Astrocyte (in vitro differentiated cells and primary cell): ENCODE measurements around the gene SPOPL. TPM values are rescaled to one million over a fixed set of nuclear protein-coding genes. Genes with fewer than 3 reads are reported as not detected.

Experiments used
- DNase-seq: peaks from one replicate; pipeline ENCODE4 v3.0.0-alpha.2; 2010; ENCODE audit warnings: low read depth
- FAIRE-seq: peaks from 2 replicates; lab custom pipeline; 2011; peaks lifted over from hg19 to GRCh38; lab: Jason Lieb, UNC
- H2AFZ ChIP-seq: 2 replicates; pipeline ENCODE4 v1.6.0; 2012; ENCODE audit warnings: low read depth, low read length, inconsistent platforms
- H3K27ac ChIP-seq: 2 replicates; pipeline ENCODE4 v1.5.1; 2011; ENCODE audit warnings: low read depth, low read length, inconsistent platforms
- H3K27me3 ChIP-seq: 2 replicates; pipeline ENCODE4 v1.6.0; 2011; ENCODE audit warnings: low read length, inconsistent platforms; ENCODE audit not compliant: insufficient read depth
- H3K36me3 ChIP-seq: 2 replicates; pipeline ENCODE4 v1.5.1; 2011; ENCODE audit warnings: low read length, inconsistent platforms; ENCODE audit not compliant: insufficient read depth
- H3K4me1 ChIP-seq: 2 replicates; pipeline ENCODE4 v1.5.1; 2011; ENCODE audit warnings: low read length, inconsistent platforms; ENCODE audit not compliant: insufficient read depth
- H3K4me2 ChIP-seq: 2 replicates; pipeline ENCODE4 v1.6.0; 2012; ENCODE audit warnings: low read length, inconsistent platforms
- H3K4me3 ChIP-seq: 2 replicates; pipeline ENCODE4 v1.5.1; 2011; ENCODE audit warnings: low read depth, mild to moderate bottlenecking, low read length, inconsistent platforms; ENCODE audit not compliant: insufficient read depth
- H3K79me2 ChIP-seq: 2 replicates; pipeline ENCODE4 v1.6.0; 2012; ENCODE audit warnings: mild to moderate bottlenecking, low read length, inconsistent platforms; ENCODE audit not compliant: insufficient read depth
- H3K9ac ChIP-seq: 2 replicates; pipeline ENCODE4 v1.6.0; 2012; ENCODE audit warnings: mild to moderate bottlenecking, low read length, inconsistent platforms
- H3K9me3 ChIP-seq: 2 replicates; pipeline ENCODE4 v1.5.1; 2012; ENCODE audit warnings: low read depth, mild to moderate bottlenecking, low read length, inconsistent platforms; ENCODE audit not compliant: insufficient read depth
- H4K20me1 ChIP-seq: 2 replicates; pipeline ENCODE4 v1.6.0; 2012; ENCODE audit warnings: low read length, inconsistent platforms; ENCODE audit not compliant: insufficient read depth
- H3K27ac Mint-ChIP-seq: one replicate; pipeline ENCODE4 v1.8.0; 2021; ENCODE audit warnings: mild to moderate bottlenecking, mixed read lengths; ENCODE audit not compliant: unreplicated experiment
- H3K27me3 Mint-ChIP-seq: one replicate; pipeline ENCODE4 v1.8.0; 2021; ENCODE audit warnings: low read depth, mixed read lengths; ENCODE audit not compliant: unreplicated experiment
- H3K36me3 Mint-ChIP-seq: one replicate; pipeline ENCODE4 v1.8.0; 2021; ENCODE audit warnings: low read depth, mixed read lengths; ENCODE audit not compliant: unreplicated experiment
- H3K4me1 Mint-ChIP-seq: one replicate; pipeline ENCODE4 v1.8.0; 2021; ENCODE audit warnings: low read depth, mixed read lengths; ENCODE audit not compliant: unreplicated experiment
- H3K4me3 Mint-ChIP-seq: one replicate; pipeline ENCODE4 v1.8.0; 2021; ENCODE audit warnings: mild to moderate bottlenecking, moderate library complexity, mixed read lengths; ENCODE audit not compliant: unreplicated experiment
- H3K9me3 Mint-ChIP-seq: one replicate; pipeline ENCODE4 v1.8.0; 2021; ENCODE audit warnings: mild to moderate bottlenecking, mixed read lengths; ENCODE audit not compliant: unreplicated experiment
- EZH2 ChIP-seq: IDR thresholded peaks from 2 replicates; pipeline ENCODE4 v1.6.1; 2012; ENCODE audit warnings: mild to moderate bottlenecking, low read length, inconsistent platforms; ENCODE audit not compliant: insufficient read depth
- total RNA-seq: library from RNA; stranded (reverse); gene quantifications from 2 replicates; pipeline ENCODE4 v1.2.1, GENCODE V29; 2021
- TF ChIP-seq, protein P1 (sequence below): IDR thresholded peaks from 2 replicates; pipeline ENCODE4 v1.5.1; 2011; ENCODE audit warnings: low read depth, mild to moderate bottlenecking, inconsistent platforms, low read length, moderate library complexity; ENCODE audit not compliant: insufficient read depth

The SPOPL gene
- total RNA-seq, 1 donor from 2014 or later, result 23.2 TPM

DNA sequence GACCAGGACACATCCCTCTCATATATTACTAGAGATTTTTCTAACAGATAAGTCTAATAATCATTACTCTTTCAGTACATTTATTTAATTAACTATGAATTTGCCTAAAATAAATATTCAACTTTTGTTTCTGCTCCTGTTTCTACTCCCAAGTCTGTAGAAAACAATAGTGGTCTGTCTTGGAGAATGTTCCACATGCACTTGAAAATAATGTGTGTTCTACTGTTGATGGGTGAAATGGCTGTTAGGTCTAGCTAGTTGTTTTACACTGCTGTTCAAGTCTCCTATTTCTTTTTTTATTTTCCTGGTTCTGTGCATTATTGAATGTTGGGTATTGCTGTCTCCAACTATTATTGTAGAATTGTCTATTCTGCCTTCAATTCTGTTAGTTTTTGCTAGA lies 47.2 kb downstream of the SPOPL start:
- Histone ChIP-seq H3K27me3 (no peaks in the 10 kb centered on the region), H3K79me2 (peaks cover 30% of the 10 kb centered on the region), H3K27ac (no peak overlapping the region), H3K4me1 (no peaks in the 10 kb centered on the region), H3K4me2 (no peak overlapping the region), H3K36me3 (no peaks in the 10 kb centered on the region), H3K9ac (no peak overlapping the region), H3K9me3 (no peaks in the 10 kb centered on the region), H2AFZ (no peak overlapping the region), H3K4me3 (no peak overlapping the region), H4K20me1 (peaks cover 17% of the 10 kb centered on the region)
- DNase-seq, result no peak
- Mint-ChIP-seq H3K27ac (no peak overlapping the region), H3K4me3 (no peak overlapping the region), H3K4me1 (peaks cover 5% of the 10 kb centered on the region), H3K9me3 (peaks cover 3% of the 10 kb centered on the region), H3K36me3 (no peaks in the 10 kb centered on the region), H3K27me3 (no peaks in the 10 kb centered on the region)
- FAIRE-seq, result no peak
- TF ChIP-seq EZH2, result no peak
- TF ChIP-seq, protein P1, sequence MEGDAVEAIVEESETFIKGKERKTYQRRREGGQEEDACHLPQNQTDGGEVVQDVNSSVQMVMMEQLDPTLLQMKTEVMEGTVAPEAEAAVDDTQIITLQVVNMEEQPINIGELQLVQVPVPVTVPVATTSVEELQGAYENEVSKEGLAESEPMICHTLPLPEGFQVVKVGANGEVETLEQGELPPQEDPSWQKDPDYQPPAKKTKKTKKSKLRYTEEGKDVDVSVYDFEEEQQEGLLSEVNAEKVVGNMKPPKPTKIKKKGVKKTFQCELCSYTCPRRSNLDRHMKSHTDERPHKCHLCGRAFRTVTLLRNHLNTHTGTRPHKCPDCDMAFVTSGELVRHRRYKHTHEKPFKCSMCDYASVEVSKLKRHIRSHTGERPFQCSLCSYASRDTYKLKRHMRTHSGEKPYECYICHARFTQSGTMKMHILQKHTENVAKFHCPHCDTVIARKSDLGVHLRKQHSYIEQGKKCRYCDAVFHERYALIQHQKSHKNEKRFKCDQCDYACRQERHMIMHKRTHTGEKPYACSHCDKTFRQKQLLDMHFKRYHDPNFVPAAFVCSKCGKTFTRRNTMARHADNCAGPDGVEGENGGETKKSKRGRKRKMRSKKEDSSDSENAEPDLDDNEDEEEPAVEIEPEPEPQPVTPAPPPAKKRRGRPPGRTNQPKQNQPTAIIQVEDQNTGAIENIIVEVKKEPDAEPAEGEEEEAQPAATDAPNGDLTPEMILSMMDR, result no peak

DNA sequence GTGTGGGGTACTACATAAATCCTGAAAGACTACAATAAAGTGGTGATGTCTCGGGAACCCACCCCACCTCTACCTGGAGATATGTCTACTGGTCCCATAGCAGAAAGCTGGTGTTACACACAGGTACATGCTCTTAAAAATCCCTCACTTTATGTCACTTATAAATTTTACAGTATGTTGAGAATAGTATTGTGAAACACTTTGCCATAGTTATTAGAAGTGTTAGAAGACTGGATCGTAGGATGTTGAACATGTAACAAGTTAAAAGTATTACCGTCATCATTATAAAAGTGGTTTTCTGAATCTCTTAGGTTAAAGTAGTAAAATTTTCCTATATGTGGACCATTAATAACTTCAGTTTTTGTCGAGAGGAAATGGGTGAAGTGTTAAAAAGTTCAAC lies 48.6 kb downstream of the SPOPL start:
- H3K36me3 Mint-ChIP-seq, result peaks cover 4% of the 10 kb centered on the region
- Histone ChIP-seq H3K4me2 (no peak overlapping the region), H3K79me2 (peaks cover 24% of the 10 kb centered on the region), H3K9ac (no peak overlapping the region), H2AFZ (no peak overlapping the region), H3K27ac (no peak overlapping the region), H3K4me3 (no peak overlapping the region), H3K9me3 (no peaks in the 10 kb centered on the region), H4K20me1 (peaks cover 11% of the 10 kb centered on the region), H3K36me3 (no peaks in the 10 kb centered on the region), H3K27me3 (no peaks in the 10 kb centered on the region), H3K4me1 (no peaks in the 10 kb centered on the region)
- DNase-seq (no peak), FAIRE-seq (no peak)
- no peak for TF ChIP-seq EZH2
- TF ChIP-seq, protein P1, result no peak
- no peaks in the 10 kb centered on the region for H3K9me3 Mint-ChIP-seq
- H3K27ac Mint-ChIP-seq, result no peak overlapping the region
- H3K4me3 Mint-ChIP-seq, result no peak overlapping the region
- H3K27me3 Mint-ChIP-seq, result no peaks in the 10 kb centered on the region
- peaks cover 5% of the 10 kb centered on the region for H3K4me1 Mint-ChIP-seq

DNA sequence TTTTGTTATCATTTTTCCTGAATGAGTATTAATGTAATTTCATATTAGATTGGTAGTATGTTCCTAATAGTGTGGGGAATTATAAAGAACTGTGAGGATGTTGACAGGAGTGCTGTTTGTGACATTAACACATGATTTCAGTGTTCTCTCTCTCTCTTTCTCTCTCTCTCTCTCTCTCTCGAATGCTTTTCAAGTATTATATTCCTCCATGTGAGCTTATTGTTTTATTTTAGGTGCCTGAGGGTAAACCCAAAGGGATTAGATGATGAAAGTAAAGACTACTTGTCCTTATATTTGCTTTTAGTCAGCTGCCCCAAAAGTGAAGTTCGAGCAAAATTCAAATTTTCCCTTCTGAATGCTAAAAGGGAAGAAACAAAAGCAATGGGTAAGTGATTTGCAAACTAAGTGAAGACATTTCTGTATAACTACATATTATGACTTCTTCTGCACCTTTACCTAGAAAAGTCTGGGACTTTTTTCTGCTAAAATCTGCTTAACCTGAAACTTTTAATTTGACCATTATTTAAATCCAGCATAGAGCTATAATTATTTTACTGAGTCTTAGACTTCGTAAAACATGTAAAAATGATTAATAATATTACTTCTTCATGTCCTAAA lies 49.2 kb downstream of the SPOPL start:
- Mint-ChIP-seq H3K4me1 (peaks cover 5% of the 10 kb centered on the region), H3K27ac (no peak overlapping the region), H3K27me3 (no peaks in the 10 kb centered on the region), H3K4me3 (no peak overlapping the region), H3K36me3 (peaks cover 6% of the 10 kb centered on the region), H3K9me3 (no peaks in the 10 kb centered on the region)
- no peak overlapping the region for H3K9ac ChIP-seq
- no peak overlapping the region for H3K4me2 ChIP-seq
- FAIRE-seq, result no peak
- H4K20me1 ChIP-seq, result peaks cover 10% of the 10 kb centered on the region
- TF ChIP-seq EZH2, result no peak
- TF ChIP-seq, protein P1, result no peak
- H3K9me3 ChIP-seq, result no peaks in the 10 kb centered on the region
- H3K36me3 ChIP-seq, result no peaks in the 10 kb centered on the region
- no peak for DNase-seq
- no peak overlapping the region for H3K4me3 ChIP-seq
- H2AFZ ChIP-seq, result no peak overlapping the region
- H3K4me1 ChIP-seq, result no peaks in the 10 kb centered on the region
- no peaks in the 10 kb centered on the region for H3K27me3 ChIP-seq
- no peak overlapping the region for H3K27ac ChIP-seq
- peaks cover 22% of the 10 kb centered on the region for H3K79me2 ChIP-seq
